H1 (cell line): Measurements from ENCODE around the gene UTP25. TPM values are rescaled to one million over a fixed set of nuclear protein-coding genes. Genes with fewer than 3 reads are reported as not detected.

Source experiments
- ASH2L ChIP-seq: fragments of 200-600, 300-600 bp; sonication (generic); IDR thresholded peaks from one replicate; pipeline ENCODE4 v1.7.1; 2017; ENCODE audit warnings: low read length
- CHD7 ChIP-seq: fragments of 300-600 bp; sonication (generic); IDR thresholded peaks from 2 replicates; pipeline ENCODE4 v1.7.1; 2012; ENCODE audit warnings: low read length, moderate library complexity, mild to moderate bottlenecking, inconsistent platforms; ENCODE audit not compliant: insufficient replicate concordance
- CTCF ChIP-seq, 3 experiments: IDR thresholded peaks; 1 replicate in 2 of 3; 2 replicates in 1 of 3; pipeline versions ENCODE4 v1.5.1 to v1.6.1; 2011; ENCODE audit warnings: low read length in 3 of 3, mild to moderate bottlenecking in 3 of 3, inconsistent platforms in 2 of 3, low read depth in 1 of 3, moderate library complexity in 1 of 3; ENCODE audit not compliant: insufficient read depth in 1 of 3; ENCODE audit errors: control extremely low read depth in 1 of 3
- KDM5A ChIP-seq: fragments of 200-600 bp; IDR thresholded peaks from 2 replicates; pipeline ENCODE4 v1.7.1; 2012; ENCODE audit warnings: mild to moderate bottlenecking, low read length, inconsistent platforms, mixed read lengths
- RNF2 ChIP-seq: fragments of 200-900, 300-1000 bp; sonication (generic); IDR thresholded peaks from 2 replicates; pipeline ENCODE4 v1.7.1; 2016; ENCODE audit warnings: borderline replicate concordance, low read depth, mild to moderate bottlenecking, antibody characterized with exemption, low read length; ENCODE audit not compliant: poor library complexity, severe bottlenecking; ENCODE audit errors: missing control alignments
- TAF7 ChIP-seq: optimal IDR thresholded peaks from 2 replicates; pipeline ENCODE3; 2011; ENCODE audit warnings: low read depth, mild to moderate bottlenecking, inconsistent platforms, low read length, moderate library complexity, borderline replicate concordance
- TBP ChIP-seq: IDR thresholded peaks from 2 replicates; pipeline ENCODE4 v1.6.1; 2011; ENCODE audit warnings: low read depth, low read length, improper control_type of control experiment
- polyA plus RNA-seq, 7 experiments: library from polyadenylated mRNA; depleted of rRNA in 3 of 7; stranded (reverse) in 5 of 7; unstranded in 2 of 7; fragments of >200 nt in 5 of 7; fragments of 200-250 nt in 2 of 7; gene quantifications; 1 replicate in 5 of 7; 2 replicates in 1 of 7; 4 replicates in 1 of 7; pipeline versions ENCODE4 v1.2.1 to v1.2.3, GENCODE V29; 2011 to 2013; ENCODE audit warnings: missing spikeins in 2 of 7, mixed read lengths in 2 of 7
- total RNA-seq: library from RNA; stranded (reverse); fragmentation: NEBNext Ultra II Directional; extraction: Animal tissue kit (Norgen Biotek cat#: 25700); gene quantifications from 2 replicates; pipeline ENCODE4 v1.2.1, GENCODE V29; 2021

Gene UTP25
- total and polyA plus RNA-seq, 2 of the 8 experiments (the other 6 are each of a cell fraction or from before 2014, with no cell fraction given) = 4.0 to 7.6 TPM

- TF ChIP-seq CHD7 (no peak), ASH2L (no peak), TBP (no peak), CTCF (IDR thresholded peaks at IDR 0.05; ENCODE audit: control extremely low read depth in 1 of 3, insufficient read depth in 1 of 3, low read depth in 1 of 3, low read length in 3 of 3) (no peak), RNF2 (no peak), TAF7 (no peak), KDM5A (no peak)
These were observed 48.5 kb downstream of the UTP25 start (continued) for GRCh38 chr1:209876078-209876800.
